ENCODE measurements around the gene FAM163B.
A peak's percentile ranks its signal among the peaks of the same experiment; 100 is the strongest.
"Not testable (repeated sequence)": the region's sequence is repeated elsewhere in the genome, so short reads cannot be mapped to it uniquely, and the experiment has no call there.

FAM163B gene

DNA sequence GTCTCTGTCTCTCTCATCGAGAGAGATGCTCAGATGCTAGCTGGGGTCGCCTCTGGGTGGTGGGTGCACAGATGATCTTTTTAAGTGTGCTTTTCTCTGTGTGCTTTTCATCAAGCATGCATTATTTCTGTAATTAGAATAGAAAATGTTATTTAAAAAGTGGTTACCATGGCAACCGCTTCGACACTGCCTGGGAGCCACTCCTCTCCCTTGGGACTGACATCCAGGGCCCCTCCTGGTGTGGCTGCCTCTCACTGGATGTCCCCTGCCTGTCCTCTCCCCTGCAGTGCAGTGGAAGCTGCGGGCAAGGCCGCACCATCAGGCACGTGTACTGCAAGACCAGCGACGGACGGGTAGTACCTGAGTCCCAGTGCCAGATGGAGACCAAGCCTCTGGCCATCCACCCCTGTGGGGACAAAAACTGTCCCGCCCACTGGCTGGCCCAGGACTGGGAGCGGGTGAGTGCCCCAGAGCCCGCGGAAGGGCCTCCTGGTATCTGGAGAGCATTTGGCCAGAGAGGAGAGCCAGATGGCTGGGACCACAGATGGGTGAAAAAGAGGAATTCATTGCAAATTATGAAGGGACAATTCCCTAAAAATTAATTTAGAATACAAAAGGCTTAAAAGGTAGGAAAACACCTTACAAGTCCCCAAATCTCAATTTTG is 39.9 kb downstream of the FAM163B start:
- H3K27me3 ChIP-seq (ENCODE audit: insufficient read depth, low read length): peaks cover 21% of the 10 kb centered on the region
- no peak overlapping the region for H3K4me3 ChIP-seq (ENCODE audit: low read length)
- no peaks in the 10 kb centered on the region for H3K9me3 ChIP-seq (ENCODE audit: low read length)
- no peak overlapping the region for H2AFZ ChIP-seq (ENCODE audit: low read depth, low read length)
- H3K36me3 ChIP-seq (ENCODE audit: insufficient read depth, low read length): no peaks in the 10 kb centered on the region
- peaks cover 6% of the 10 kb centered on the region for H3K4me1 ChIP-seq (ENCODE audit: insufficient read depth, low read length)

DNA sequence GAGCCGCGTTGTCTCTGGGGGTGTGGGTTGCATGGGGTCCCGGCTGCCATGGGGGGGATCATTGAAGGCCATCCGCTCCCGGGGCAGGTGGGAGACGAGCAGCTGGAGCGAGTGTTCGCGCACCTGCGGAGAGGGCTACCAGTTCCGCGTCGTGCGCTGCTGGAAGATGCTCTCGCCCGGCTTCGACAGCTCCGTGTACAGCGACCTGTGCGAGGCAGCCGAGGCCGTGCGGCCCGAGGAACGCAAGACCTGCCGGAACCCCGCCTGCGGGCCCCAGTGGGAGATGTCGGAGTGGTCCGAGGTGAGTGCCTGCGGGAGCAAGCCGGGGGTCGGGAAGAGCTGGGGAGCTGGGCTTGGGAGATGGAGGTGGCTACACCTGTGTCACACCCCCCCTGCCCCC is 41.0 kb downstream of the FAM163B start:
- Histone ChIP-seq H3K9me3 (ENCODE audit: low read length) (no peaks in the 10 kb centered on the region), H3K4me1 (ENCODE audit: insufficient read depth, low read length) (peaks cover 8% of the 10 kb centered on the region), H3K4me3 (ENCODE audit: low read length) (no peak overlapping the region), H3K27me3 (ENCODE audit: insufficient read depth, low read length) (peaks cover 19% of the 10 kb centered on the region), H2AFZ (ENCODE audit: low read depth, low read length) (no peak overlapping the region), H3K36me3 (ENCODE audit: insufficient read depth, low read length) (no peaks in the 10 kb centered on the region)

DNA sequence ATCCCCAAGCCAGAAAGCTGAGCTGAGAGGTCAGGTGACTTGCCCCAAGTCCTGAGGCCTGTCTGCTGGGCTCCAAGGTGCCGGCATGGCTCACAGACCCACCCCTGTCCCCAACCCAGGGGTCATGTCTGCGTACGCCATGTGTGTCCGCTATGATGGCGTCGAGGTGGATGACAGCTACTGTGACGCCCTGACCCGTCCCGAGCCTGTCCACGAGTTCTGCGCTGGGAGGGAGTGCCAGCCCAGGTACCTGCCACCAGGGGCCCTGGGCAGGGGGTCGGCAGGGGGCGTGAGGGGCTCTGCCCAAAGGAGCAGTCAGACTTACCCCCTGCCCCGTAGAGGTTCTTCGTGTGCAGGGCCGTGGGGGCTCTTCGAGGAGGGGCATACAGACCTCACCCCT is 42.4 kb downstream of the FAM163B start:
- H3K4me3 ChIP-seq (ENCODE audit: low read length): no peak overlapping the region
- H3K27me3 ChIP-seq (ENCODE audit: insufficient read depth, low read length): peaks cover 11% of the 10 kb centered on the region
- H3K9me3 ChIP-seq (ENCODE audit: low read length): no peaks in the 10 kb centered on the region
- H3K4me1 ChIP-seq (ENCODE audit: insufficient read depth, low read length): peaks cover 8% of the 10 kb centered on the region
- no peaks in the 10 kb centered on the region for H3K36me3 ChIP-seq (ENCODE audit: insufficient read depth, low read length)
- no peak overlapping the region for H2AFZ ChIP-seq (ENCODE audit: low read depth, low read length)

DNA sequence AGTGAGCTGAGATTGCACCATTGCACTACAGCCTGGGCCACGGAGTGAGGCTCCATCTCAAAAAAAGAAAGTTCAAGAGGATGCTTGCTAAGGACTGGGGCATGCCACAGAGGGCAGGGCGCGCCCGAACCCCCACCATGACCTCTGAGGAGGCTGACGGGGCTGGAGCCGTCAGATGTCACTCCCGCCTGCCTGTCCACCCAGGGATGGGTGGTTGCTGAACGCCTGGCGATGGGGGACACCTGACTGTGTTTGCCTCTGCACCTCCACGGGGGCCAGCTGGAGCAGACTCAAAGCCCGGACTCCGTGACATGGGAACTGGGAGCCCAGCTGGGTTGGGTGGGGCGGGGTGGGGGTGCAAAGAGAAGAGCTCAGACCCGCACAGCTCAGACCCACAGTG is 42.8 kb downstream of the FAM163B start:
- no peaks in the 10 kb centered on the region for H3K36me3 ChIP-seq (ENCODE audit: insufficient read depth, low read length)
- H3K27me3 ChIP-seq (ENCODE audit: insufficient read depth, low read length): peaks cover 11% of the 10 kb centered on the region
- H3K9me3 ChIP-seq (ENCODE audit: low read length): no peaks in the 10 kb centered on the region
- no peak overlapping the region for H3K4me3 ChIP-seq (ENCODE audit: low read length)
- no peak overlapping the region for H2AFZ ChIP-seq (ENCODE audit: low read depth, low read length)
- peaks cover 8% of the 10 kb centered on the region for H3K4me1 ChIP-seq (ENCODE audit: insufficient read depth, low read length)

DNA sequence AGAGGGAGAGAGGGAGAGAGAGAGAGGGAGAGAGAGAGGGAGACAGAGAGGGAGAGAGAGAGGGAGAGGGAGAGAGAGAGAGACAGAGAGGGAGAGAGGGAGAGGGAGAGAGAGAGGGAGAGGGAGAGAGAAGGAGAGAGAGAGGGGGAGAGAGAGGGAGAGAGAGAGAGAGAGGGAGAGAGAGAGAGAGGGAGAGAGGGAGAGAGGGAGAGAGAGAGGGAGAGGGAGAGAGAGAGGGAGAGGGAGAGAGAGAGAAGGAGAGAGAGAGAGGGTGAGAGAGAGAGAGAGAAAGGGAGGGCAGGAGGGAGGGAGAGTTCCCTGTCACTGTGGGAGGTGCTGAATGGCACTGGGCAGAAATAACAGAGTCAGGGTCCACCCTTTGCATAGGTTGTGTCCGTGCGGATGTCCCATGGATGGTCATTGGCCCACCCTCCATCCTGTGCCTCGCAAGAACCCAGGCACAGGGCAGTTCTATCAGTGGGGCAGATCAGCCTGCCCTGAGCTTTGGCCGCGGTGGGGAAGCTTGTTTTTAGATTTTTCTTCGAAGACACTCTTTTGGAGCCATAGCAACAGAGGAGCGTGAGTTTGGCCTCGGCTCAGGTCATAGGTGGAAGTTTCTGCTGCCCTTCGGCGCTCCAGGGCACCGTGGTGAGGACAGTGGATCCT is 44.6 kb downstream of the FAM163B start:
- Histone ChIP-seq H3K4me1 (ENCODE audit: insufficient read depth, low read length) (peaks cover 8% of the 10 kb centered on the region), H2AFZ (ENCODE audit: low read depth, low read length) (no peak overlapping the region), H3K36me3 (ENCODE audit: insufficient read depth, low read length) (no peaks in the 10 kb centered on the region), H3K9me3 (ENCODE audit: low read length) (no peaks in the 10 kb centered on the region), H3K27me3 (ENCODE audit: insufficient read depth, low read length) (peaks cover 11% of the 10 kb centered on the region), H3K4me3 (ENCODE audit: low read length) (no peak overlapping the region)

DNA sequence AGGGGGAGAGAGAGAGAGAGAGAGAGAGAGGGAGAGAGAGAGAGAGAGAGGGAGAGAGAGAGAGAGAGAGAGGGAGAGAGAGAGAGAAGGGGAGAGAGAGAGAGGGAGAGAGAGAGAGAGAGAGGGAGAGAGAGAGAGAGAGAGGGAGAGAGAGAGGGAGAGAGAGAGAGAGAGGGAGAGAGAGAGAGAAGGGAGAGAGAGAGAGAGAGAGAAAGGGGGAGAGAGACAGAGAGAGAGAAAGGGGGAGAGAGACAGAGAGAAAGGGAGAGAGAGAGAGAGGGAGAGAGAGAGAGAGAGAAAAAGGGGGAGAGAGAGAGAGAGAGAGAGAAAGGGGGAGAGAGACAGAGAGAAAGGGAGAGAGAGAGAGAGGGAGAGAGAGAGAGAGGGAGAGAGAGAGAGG is 45.4 kb downstream of the FAM163B start:
- H3K36me3 ChIP-seq (ENCODE audit: insufficient read depth, low read length); H2AFZ ChIP-seq (ENCODE audit: low read depth, low read length); H3K4me3 ChIP-seq (ENCODE audit: low read length); H3K4me1 ChIP-seq (ENCODE audit: insufficient read depth, low read length); H3K9me3 ChIP-seq (ENCODE audit: low read length): not testable (repeated sequence)
- H3K27me3 ChIP-seq (ENCODE audit: insufficient read depth, low read length): peaks cover 11% of the 10 kb centered on the region

DNA sequence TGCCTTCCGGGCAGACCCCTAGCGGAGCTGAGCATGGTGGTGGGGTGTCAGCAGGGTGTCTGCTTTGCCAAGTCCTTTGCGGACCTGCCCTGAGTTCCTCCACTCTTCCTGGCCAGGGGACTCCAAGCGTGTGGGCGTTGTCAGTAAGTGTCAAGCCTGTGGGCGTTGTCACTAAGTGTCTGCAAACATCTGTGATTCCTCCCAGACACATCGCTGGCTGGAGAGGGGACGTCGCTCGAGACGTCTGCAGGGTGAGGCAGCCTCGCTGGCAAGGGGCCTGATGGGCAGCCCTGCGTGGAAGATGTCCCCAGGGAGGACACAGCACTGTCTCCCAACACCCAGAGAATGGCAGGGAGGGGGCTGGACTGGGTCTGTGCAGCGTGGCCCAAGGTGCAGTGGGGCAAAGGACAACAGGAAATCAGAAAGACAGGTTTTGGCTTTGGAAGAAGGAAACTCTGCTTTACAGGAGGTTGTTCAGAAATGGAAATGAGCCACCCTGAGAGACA is 45.8 kb downstream of the FAM163B start:
- Histone ChIP-seq H3K4me1 (ENCODE audit: insufficient read depth, low read length) (peaks cover 11% of the 10 kb centered on the region), H3K9me3 (ENCODE audit: low read length) (no peaks in the 10 kb centered on the region), H3K36me3 (ENCODE audit: insufficient read depth, low read length) (no peaks in the 10 kb centered on the region), H3K4me3 (ENCODE audit: low read length) (no peak overlapping the region), H3K27me3 (ENCODE audit: insufficient read depth, low read length) (peaks cover 11% of the 10 kb centered on the region), H2AFZ (ENCODE audit: low read depth, low read length) (no peak overlapping the region)

DNA sequence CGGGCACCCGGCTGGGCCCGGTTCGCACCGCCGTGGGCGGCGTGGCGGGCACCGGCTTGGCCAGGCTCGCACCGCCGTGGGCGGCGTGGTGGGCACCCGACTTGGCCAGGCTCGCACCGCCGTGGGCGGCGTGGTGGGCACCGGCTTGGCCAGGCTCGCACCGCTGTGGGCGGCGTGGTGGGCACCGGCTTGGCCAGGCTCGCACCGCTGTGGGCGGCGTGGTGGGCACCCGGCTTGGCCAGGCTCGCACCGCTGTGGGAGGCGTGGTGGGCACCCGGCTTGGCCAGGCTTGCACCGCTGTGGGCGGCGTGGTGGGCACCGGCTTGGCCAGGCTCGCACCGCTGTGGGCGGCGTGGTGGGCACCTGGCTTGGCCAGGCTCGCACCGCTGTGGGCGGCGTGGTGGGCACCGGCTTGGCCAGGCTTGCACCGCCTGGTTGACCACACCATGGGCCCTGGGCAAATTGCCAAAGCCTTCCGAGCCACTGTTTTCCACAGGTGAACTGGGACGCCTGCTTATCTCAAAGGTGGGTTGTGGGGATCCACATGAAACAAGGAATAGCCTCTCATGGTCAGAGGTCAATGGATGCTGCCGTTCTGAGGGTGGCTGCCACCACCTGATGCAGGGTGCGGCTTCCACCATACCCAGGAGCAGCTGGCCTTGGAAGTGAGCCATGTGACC is 46.4 kb downstream of the FAM163B start:
- no peak overlapping the region for H2AFZ ChIP-seq (ENCODE audit: low read depth, low read length)
- no peaks in the 10 kb centered on the region for H3K9me3 ChIP-seq (ENCODE audit: low read length)
- peaks cover 9% of the 10 kb centered on the region for H3K27me3 ChIP-seq (ENCODE audit: insufficient read depth, low read length)
- H3K4me3 ChIP-seq (ENCODE audit: low read length): no peak overlapping the region
- no peaks in the 10 kb centered on the region for H3K36me3 ChIP-seq (ENCODE audit: insufficient read depth, low read length)
- H3K4me1 ChIP-seq (ENCODE audit: insufficient read depth, low read length): peaks cover 17% of the 10 kb centered on the region

DNA sequence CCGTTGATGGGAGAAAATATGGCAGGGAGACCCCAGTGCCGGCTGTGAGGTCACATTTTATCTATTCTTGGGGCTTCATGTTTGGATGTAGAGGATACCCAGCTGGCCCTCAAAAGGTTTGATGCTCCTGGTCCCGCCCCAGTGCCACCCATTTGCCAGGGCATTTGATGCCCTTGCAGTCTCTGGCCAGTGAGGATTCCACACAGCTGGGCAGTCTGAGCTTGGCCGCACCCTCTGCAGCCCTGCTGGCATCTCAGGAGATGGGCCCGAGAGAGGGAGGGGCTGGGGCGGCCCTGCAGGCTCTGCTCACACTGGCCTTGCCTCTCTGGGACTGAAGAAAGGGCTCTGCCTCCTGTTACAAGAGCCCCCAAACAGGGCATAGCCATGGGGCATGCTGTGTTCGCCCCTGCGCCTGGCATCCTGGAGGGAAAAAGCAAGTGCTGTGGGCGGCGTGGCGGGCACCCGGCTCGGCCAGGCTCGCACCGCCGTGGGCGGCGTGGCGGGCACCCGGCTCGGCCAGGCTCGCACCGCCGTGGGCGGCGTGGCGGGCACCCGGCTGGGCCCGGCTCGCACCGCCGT is 47.1 kb downstream of the FAM163B start:
- Histone ChIP-seq H3K4me1 (ENCODE audit: insufficient read depth, low read length) (peaks cover 23% of the 10 kb centered on the region), H3K27me3 (ENCODE audit: insufficient read depth, low read length) (peaks cover 9% of the 10 kb centered on the region), H3K9me3 (ENCODE audit: low read length) (no peaks in the 10 kb centered on the region), H3K36me3 (ENCODE audit: insufficient read depth, low read length) (no peaks in the 10 kb centered on the region), H2AFZ (ENCODE audit: low read depth, low read length) (no peak overlapping the region), H3K4me3 (ENCODE audit: low read length) (no peak overlapping the region)

DNA sequence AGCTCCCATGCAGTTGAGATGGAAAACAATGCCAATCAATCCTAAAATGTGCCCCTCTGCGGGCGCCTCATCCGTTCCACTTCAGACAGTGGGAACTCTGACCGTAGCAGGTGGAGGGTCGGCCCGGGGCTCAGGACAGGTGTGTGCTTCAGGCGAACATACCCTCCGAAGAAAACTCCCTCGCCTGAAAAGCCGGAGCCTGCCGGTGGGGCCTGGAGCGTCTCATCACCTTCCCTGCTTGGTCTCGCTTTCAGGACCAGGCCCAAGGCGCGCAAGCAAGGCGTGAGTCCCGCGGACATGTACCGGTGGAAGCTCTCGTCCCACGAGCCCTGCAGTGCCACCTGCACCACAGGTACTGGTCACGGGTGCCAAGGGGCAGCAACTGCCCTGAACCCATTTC is 48.2 kb downstream of the FAM163B start:
- peaks cover 23% of the 10 kb centered on the region for H3K4me1 ChIP-seq (ENCODE audit: insufficient read depth, low read length)
- peaks cover 11% of the 10 kb centered on the region for H3K27me3 ChIP-seq (ENCODE audit: insufficient read depth, low read length)
- H3K36me3 ChIP-seq (ENCODE audit: insufficient read depth, low read length): no peaks in the 10 kb centered on the region
- no peak overlapping the region for H2AFZ ChIP-seq (ENCODE audit: low read depth, low read length)
- no peaks in the 10 kb centered on the region for H3K9me3 ChIP-seq (ENCODE audit: low read length)
- no peak overlapping the region for H3K4me3 ChIP-seq (ENCODE audit: low read length)

DNA sequence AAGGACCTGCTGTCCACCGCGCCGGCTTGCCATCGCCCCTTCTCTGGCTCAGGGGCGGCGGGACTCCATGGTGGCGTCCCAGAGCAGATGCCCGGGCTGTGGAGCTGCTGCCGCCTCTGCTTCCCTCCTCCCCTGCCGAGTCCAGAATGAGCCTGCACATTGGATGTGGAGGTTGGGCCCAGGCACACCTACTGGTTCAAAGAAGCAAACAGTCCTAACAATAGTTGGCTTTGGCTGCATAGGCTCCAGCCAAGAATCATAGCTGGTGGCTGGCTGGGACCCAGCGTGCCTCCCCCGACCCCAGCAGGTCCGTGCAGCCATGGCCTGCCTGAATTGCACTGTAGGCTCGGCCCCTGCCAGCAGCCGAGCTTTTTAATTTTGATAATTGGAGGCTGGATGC is 48.9 kb downstream of the FAM163B start:
- no peak overlapping the region for H3K4me3 ChIP-seq (ENCODE audit: low read length)
- no peaks in the 10 kb centered on the region for H3K36me3 ChIP-seq (ENCODE audit: insufficient read depth, low read length)
- no peaks in the 10 kb centered on the region for H3K9me3 ChIP-seq (ENCODE audit: low read length)
- H3K4me1 ChIP-seq (ENCODE audit: insufficient read depth, low read length): peaks cover 22% of the 10 kb centered on the region
- peaks cover 8% of the 10 kb centered on the region for H3K27me3 ChIP-seq (ENCODE audit: insufficient read depth, low read length)
- H2AFZ ChIP-seq (ENCODE audit: low read depth, low read length): no peak overlapping the region

DNA sequence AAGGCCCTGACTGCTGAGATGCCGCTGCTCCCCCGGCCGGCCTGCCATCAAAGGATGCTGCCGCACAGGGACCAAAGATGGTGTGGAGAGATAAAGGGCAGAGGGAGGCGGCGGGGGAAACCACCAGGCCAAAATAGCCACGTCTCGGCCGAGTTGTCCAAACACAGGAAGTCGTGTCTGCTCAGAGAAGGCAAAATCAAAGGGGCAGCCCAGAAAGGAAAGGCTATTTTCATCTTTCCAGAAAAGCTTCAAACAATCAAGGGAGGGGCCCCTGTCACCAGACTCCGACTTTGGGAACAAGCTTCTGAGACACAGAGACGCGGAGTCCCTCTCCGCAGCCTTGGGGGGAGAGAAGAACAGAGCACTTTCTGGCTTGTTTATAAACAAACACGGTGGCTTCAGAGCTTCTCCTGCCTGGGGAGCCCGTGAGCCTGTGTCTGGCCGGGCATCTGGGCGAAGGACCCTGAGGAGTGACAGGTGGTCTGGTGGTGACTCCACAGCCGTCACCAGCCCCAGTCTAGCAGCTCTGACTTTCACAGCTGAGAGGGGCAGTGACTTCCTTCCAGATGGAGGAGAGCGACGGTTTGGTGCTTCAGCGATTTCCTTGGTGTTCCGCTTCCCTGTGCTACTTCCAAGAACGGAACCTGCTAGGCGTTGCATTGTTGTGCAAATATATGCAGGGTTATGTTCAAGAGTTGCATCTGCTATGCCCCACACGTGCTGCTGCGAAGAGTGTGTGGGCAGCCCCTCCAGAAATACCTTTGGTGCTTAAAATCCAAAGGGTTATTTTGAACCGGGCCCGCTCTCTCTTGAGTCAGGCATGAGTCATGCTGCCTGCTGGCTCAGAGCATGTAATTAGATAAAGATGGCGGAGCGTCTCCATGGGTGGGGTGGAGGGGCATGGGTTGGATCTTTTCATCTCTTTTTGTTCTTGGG is 50.7 kb downstream of the FAM163B start:
- peak overlapping the region; percentile 28 for H3K4me3 ChIP-seq (ENCODE audit: low read length)
- no peaks in the 10 kb centered on the region for H3K36me3 ChIP-seq (ENCODE audit: insufficient read depth, low read length)
- H3K9me3 ChIP-seq (ENCODE audit: low read length): no peaks in the 10 kb centered on the region
- H3K4me1 ChIP-seq (ENCODE audit: insufficient read depth, low read length): peaks cover 21% of the 10 kb centered on the region
- H3K27me3 ChIP-seq (ENCODE audit: insufficient read depth, low read length): peaks cover 3% of the 10 kb centered on the region
- peak overlapping the region; percentile 73 for H2AFZ ChIP-seq (ENCODE audit: low read depth, low read length)

All from neuron (in vitro differentiated cells).